ENCODE measurements around the gene VANGL2.

- TF ChIP-seq CTCF (IDR thresholded peaks at IDR 0.05 in 4 of 5, conservative IDR thresholded peaks at IDR 0.05 in 1 of 5) = no peak
- TF ChIP-seq POLR2A (IDR thresholded peaks at IDR 0.05) = no peak
Observed at GRCh38 chr1:160474392-160475242, 74.3 kb downstream of the VANGL2 start.

Data from gastrocnemius medialis (tissue), 4 donors.